H7 (cell line): ENCODE measurements around the gene ADSL. TPM values are rescaled to one million over a fixed set of nuclear protein-coding genes. Genes with fewer than 3 reads are reported as not detected.
A peak's percentile ranks its signal among the peaks of the same experiment; 100 is the strongest.

Experiments used
- DNase-seq: peaks from one replicate; pipeline ENCODE4 v3.0.0; 2012
- H3K27me3 ChIP-seq: 2 replicates; pipeline ENCODE4 v1.6.0; 2011; ENCODE audit warnings: mild to moderate bottlenecking, low read length; ENCODE audit not compliant: control insufficient read depth, insufficient read depth
- H3K36me3 ChIP-seq: replicated peaks from 2 replicates; pipeline ENCODE4 v1.5.1; 2011; ENCODE audit warnings: low read length; ENCODE audit not compliant: control insufficient read depth, insufficient read depth
- H3K4me3 ChIP-seq: 2 replicates; pipeline ENCODE4 v1.5.1; 2011; ENCODE audit warnings: low read depth, mild to moderate bottlenecking, control low read depth, low read length, moderate library complexity; ENCODE audit not compliant: insufficient read depth
- total RNA-seq: library from RNA; depleted of rRNA; stranded (reverse); fragments of >200 nt; shearing (Covaris generic); gene quantifications from 2 replicates; pipeline ENCODE4 v1.2.3, GENCODE V29; 2014

Gene ADSL
- total RNA-seq, 1 experiment from 2014 or later = 251 TPM

DNA sequence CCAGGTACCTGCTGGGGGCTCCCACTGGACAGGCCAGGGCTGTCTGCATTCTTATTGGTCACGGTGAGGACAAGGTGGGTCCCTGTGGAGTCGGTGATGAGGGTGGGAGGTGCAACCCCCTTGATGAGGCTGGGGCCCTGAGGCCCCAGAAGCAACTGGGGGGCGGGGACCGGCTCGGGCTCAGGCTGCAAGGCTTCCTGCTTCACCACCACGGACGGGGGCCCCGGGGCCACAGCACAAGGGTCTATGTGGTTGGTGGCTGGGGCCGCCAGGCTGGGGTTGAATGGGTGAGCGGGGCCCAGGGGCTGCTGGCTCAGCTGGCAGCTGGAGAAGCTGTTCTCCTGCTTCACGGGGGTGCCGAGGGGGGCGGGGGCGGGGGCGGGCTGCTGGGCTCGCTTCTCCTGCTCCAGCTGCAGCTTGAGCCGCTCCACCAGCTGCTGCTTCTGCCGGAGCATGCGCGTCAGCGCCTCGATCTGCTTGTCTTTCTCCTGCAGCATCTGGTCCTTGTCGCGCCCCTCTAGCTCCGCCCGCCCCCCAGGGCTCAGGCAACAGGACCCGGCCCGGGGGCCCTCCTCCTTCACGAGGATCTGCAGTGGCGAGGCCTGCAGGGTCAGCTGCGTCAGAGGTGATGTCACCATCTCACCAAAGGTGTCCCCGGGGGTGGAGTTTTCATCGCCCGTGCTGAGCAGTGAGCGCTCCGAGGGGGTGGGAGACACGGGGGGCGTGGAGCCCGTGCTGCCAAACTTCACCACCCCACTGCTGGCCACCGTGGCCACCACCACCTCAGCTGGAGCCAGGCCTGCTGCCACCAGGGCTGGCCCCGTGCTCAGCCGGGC lies 72.3 kb downstream of the ADSL start:
- peak; percentile 63 for DNase-seq
- Histone ChIP-seq H3K36me3 (peaks cover 14% of the 10 kb centered on the region), H3K4me3 (no peak overlapping the region), H3K27me3 (no peaks in the 10 kb centered on the region)

DNA sequence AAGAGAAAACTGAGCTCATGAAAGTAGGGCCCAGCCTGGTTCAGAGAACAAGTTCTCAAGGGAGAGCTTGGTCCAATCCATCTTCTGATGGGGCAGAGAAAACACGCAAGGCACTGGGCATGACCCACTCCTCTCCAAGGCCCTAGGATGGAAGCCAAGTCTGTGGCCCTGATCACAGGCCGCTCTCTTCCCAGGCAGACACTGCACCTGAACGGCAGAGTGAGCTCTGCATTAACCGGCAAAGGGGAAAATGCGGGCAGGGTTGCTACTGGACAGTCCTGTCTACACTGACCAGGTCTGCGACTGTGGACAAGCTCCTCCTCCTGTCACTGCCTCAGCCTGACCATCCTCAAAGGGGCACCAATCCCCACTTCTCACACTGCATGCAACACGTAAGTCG lies 73.4 kb downstream of the ADSL start:
- Histone ChIP-seq H3K36me3 (peaks cover 15% of the 10 kb centered on the region), H3K4me3 (no peak overlapping the region), H3K27me3 (no peaks in the 10 kb centered on the region)
- DNase-seq = no peak

DNA sequence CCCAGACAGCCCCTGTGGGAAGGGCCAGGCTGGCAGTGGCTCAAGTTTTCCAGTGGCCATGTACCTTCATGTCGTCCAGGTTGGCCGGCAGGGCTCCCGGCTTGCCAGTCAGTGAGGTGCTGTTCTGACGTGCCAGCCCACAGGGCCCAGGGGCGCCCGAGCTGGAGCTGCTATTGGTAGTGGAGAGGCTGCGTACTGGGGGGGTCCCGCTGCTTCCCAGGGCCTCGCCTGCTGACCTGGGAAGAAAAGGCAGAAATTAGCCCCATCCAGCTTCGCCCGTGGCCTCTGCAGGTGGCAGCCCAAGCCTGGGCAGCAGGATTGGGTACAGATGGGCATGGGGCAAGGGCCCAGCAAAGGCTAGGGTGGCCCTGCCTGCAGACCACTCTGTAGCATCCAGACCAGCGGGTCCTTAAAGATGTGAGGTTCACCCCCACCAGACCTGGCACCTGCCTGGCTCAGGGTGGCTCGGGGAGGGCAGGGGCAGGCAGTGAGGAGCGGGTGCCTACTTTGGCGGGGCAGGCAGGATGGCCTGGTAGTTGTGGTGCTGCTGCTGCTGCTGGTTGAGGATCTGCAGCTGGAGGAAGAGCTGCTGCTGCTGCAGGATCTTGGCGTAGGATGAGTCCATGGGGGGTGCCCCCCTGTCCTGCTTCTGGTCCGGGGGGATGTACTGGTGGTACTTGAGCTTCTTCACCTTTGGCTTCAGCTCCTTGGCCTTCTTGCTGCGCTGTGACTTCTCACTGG lies 74.2 kb downstream of the ADSL start:
- peaks cover 17% of the 10 kb centered on the region for H3K36me3 ChIP-seq
- H3K27me3 ChIP-seq = no peaks in the 10 kb centered on the region
- H3K4me3 ChIP-seq = no peak overlapping the region
- no peak for DNase-seq

DNA sequence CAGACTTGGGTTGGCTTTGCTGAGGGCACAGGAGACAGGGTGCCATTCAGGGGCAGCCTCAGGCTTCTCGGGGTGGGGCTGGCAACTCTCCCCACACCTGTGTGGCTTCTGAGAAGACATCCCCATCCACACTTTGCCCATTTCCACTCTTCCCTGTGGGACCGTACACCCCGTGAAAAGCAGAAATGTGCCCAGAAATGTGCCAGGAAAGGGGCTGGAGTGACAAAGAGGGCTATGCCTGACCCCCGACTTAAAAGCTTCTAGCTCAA lies 74.7 kb downstream of the ADSL start:
- Histone ChIP-seq H3K27me3 (no peaks in the 10 kb centered on the region), H3K4me3 (no peak overlapping the region)
- no peak for DNase-seq

DNA sequence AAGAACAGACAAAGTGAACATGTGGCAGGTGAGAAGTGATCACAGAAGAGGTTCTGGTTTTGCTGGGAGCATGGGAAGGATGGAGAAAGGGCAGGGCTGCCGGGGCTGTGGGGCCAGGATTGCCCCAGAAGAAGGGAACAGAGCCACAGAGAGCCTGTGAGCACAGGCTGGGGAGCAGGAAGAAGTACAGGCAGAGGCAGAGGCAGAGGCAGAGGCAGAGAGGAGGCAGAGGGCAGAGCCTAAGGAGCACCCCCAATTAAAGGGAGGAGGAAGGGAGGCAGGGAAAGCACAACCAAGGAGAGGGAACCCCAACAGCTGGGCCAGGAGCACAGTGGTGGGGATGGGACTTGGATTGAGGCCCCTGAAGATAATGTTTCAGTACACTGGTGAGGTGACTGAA lies 75.6 kb downstream of the ADSL start:
- Histone ChIP-seq H3K4me3 (no peak overlapping the region), H3K36me3 (peaks cover 20% of the 10 kb centered on the region), H3K27me3 (no peaks in the 10 kb centered on the region)
- DNase-seq = no peak

More for the DNA sequence above, 74.7 kb downstream of the ADSL start:
- peaks cover 20% of the 10 kb centered on the region for H3K36me3 ChIP-seq

DNA sequence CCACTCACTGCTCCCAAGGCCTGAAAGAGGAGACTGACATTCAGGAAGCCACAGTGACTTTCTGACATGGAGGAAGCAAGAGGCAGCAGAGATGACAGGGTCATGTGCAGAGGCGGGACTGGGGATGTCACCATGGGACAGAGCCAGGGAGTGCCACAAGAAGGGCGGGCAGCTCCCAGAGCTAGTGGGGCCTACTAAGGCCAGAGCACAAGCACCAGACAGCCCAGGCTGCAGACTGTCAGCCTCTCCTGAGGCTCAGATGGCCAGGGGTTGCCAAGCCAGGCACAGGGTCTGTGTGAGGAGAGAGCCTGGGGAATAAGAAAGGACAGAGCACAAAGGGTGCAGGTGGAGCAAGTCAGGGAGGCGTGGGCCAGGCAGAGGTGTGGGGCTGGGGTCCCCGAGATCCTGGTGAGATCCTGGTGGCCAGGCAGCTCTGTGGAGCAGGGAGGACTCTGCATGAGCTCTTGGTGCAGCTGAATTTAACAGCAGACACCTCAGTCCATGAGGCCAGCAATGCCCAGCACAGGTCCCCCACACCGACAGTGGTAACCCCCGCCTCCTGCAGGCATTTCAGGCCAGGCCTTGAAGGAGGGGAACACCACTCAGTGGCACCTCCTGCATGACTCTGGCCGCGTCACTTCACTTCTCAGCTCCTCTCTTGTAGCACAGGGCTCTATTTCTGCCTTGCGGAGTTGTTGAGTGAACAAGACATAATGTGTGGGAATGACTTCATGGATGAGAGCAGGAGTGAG lies 76.4 kb downstream of the ADSL start:
- Histone ChIP-seq H3K27me3 (no peaks in the 10 kb centered on the region), H3K36me3 (peaks cover 18% of the 10 kb centered on the region), H3K4me3 (no peak overlapping the region)
- DNase-seq = no peak

DNA sequence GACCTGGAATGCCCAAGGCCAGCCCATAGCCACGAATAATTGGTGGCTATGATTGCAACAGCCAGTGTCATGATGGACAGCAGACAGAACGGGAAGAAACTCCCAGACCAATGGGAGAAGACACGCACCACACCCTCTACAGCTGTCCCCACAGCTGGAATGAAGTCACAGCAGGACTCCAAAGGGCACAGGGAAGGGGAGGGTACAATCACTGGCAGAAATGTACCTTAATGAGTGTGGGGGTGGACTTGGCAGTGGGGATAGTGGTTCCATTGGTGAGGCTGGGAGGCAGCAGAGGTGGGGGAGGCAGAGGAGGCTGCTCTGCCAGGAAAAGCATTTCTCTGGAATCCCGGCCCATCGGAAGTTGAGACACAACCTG lies 77.0 kb downstream of the ADSL start:
- no peak for DNase-seq
- Histone ChIP-seq H3K27me3 (no peaks in the 10 kb centered on the region), H3K36me3 (peaks cover 18% of the 10 kb centered on the region), H3K4me3 (no peak overlapping the region)

DNA sequence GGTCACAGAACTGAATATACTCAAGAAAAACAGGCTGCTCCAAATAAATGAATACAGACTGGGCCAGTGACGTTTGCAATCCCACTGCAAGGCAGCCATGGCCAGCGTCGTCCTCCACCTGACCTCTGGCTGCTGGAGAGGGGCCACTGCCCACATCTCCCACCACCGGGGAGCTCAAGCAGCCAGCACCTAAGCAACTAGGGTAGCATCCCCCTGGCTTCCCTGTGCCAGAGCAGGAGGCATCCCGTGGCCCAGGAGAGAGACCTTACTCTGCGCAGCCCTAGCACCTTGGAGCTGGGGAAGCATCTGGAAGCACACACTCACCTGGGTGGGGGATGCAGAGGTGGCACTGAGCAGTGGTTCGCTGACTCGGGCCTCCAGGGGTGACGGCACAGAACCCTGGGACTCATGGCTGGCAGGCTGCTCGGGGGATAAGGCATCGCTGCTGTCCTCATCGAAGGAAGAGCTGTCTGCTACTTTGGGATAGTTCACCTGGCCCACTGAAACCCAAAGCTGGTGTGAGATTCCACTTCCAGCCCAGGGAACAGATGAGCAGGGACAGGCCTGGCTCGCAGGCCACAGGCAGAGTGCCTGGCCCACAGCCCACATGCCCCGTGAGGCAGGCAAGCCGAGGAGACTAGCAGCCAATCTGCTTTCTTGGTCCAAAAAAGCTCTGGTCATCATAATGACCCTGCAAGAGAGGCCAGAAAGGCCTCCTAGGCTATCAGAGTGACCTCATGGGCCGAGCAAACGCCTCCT lies 77.8 kb downstream of the ADSL start:
- no peak for DNase-seq
- no peak overlapping the region for H3K4me3 ChIP-seq
- H3K36me3 ChIP-seq = peaks cover 18% of the 10 kb centered on the region
- no peaks in the 10 kb centered on the region for H3K27me3 ChIP-seq

DNA sequence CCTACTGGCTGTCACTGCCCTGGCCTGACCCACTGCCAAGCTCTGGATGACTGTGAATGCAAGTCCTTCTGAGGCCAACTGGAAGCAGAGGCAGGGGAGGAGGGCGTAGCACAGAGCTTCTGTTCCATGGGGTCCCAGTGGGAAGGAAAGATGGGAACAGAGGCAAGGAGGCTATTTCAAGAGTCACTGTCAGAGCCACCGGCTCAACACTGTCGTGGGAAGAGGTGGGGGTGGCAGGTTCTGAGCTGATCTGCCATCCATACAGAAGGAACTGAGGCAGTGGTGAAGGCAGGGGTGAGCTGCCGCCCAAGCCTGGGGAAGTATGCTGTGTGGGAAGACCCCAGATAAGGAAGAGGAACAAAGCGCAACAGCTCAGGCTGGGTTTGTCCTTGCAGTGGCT lies 78.8 kb downstream of the ADSL start:
- no peak for DNase-seq
- H3K4me3 ChIP-seq = no peak overlapping the region

DNA sequence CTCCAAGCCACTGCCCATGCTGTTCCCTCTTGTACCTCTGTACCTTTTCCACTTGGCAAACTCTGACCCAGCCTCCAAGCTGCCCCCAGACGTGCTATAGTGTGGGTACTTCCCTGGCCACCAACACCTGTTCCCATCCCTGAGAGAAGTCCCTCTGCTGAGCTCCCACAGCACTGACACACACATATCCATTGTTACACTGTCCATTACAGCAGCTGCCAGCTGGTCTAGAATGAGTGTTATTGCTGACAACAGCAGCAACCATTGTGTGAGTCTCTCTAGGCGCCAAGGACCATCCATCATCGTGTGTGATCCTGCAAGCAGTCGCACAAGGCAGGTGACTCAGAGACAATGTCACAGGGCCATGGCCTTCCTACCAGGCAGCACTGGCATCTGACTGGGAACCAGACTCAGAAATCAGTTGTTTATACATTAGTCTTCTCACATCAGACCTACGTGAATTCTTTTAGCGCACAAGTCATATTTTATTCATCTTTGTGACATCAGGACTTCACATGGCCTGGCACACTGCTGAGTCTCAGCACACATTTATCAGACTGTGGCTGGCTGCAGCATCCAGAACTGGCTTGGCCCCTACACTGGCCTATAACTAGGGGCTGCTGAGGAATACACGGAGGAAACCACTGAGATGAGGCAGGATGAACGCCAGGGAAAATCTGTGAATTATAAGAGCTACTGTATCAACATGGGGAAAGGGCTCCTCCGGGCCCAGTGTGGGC lies 80.5 kb downstream of the ADSL start:
- no peak for DNase-seq
- no peaks in the 10 kb centered on the region for H3K27me3 ChIP-seq
- H3K4me3 ChIP-seq = no peak overlapping the region
- H3K36me3 ChIP-seq = peaks cover 14% of the 10 kb centered on the region

More for the DNA sequence above, 78.8 kb downstream of the ADSL start:
- peaks cover 16% of the 10 kb centered on the region for H3K36me3 ChIP-seq
- no peaks in the 10 kb centered on the region for H3K27me3 ChIP-seq

DNA sequence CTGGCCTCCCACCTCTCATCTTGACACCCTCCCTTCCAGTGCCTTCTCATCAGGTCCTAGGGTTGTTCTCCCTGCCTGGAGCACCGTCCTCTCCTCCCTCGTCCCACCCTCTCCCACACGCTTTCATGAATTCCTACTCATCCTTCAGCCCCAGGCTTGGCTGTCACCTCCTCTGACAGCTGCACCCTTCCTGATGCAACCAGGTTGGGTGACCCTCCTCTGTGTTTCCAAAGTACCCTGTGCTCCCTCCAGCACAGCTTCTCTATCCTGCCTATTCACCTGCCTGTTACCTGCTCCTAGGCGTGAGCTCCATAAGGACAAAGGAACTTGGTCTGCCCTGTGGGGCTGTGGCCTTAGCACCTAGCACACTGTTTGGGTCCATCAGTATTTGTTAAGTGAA lies 82.5 kb downstream of the ADSL start:
- no peak for DNase-seq
- Histone ChIP-seq H3K4me3 (no peak overlapping the region), H3K36me3 (peaks cover 13% of the 10 kb centered on the region), H3K27me3 (no peaks in the 10 kb centered on the region)

DNA sequence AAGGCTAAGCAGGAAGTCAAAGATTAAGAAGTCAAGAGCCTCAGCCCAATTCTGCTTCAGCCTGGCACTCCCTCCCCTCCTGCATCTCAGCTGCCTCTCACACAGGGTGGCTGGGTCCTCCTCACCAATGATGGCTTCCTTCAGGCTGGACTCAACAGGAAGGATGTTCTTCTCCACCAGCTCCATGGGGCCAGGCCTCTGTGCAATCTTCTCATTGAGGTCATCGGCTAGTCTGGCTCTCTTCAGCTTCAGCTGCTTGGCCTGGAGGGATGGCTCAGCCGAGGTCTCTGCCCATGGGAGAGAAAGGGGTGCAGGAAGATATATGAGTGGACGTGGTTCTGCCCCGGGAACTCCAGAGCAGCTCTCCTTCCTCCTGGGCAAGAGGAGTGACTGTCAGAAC lies 83.2 kb downstream of the ADSL start:
- DNase-seq = no peak
- H3K36me3 ChIP-seq = peaks cover 13% of the 10 kb centered on the region
- no peaks in the 10 kb centered on the region for H3K27me3 ChIP-seq
- H3K4me3 ChIP-seq = no peak overlapping the region

DNA sequence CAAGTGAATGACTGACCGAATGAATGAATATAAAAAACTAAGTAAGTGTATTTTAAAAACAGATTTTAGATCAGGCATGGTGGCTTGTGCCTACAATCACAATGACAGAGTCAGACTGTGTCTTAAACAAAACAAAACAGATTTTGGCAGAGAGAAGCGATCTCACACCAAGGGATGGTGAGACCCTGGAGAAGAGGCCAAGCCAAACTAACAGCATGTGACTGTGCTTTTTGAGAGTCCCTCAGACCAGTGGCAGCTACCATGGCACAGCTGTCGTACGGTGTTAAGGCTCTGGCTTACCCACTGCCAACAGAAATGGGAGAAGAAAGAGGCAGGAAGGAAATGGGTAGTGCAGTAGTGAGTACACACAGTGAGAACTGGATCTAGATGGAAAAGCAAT lies 84.7 kb downstream of the ADSL start:
- Histone ChIP-seq H3K36me3 (peaks cover 8% of the 10 kb centered on the region), H3K4me3 (no peak overlapping the region), H3K27me3 (no peaks in the 10 kb centered on the region)
- DNase-seq = no peak

DNA sequence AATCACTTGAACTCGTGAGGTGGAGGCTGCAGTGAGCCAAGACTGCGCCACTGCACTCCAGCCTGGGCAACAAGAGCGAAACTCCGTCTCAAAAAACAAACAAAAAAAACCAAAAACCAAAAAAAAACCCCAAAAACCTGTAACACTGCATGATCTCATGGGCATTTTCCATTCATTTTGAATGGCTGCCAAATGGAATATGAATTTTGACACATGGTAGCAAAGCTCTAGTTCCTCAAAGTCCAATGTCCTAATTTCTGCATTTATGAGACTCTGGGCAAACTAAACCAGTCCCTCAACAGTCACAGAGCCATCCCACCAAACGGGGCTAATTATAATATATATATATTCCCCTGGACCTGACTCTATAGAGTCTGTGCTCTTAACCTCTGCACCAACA lies 85.9 kb downstream of the ADSL start:
- no peak for DNase-seq
- no peaks in the 10 kb centered on the region for H3K27me3 ChIP-seq
- H3K4me3 ChIP-seq = no peak overlapping the region
- peaks cover 8% of the 10 kb centered on the region for H3K36me3 ChIP-seq
